GM21825 (cell line): ENCODE measurements around the gene MET.

Experiments
- ATAC-seq: cut with Tn5 transposase; IDR thresholded peaks from one replicate; pipeline ENCODE4 v1.9.1; 2021; ENCODE audit warnings: mild to moderate bottlenecking, moderate library complexity; ENCODE audit not compliant: unreplicated experiment

Gene MET

GRCh38 chr7:116726149-116726548 is 54.2 kb downstream of the MET start:
- no peak for ATAC-seq

DNA sequence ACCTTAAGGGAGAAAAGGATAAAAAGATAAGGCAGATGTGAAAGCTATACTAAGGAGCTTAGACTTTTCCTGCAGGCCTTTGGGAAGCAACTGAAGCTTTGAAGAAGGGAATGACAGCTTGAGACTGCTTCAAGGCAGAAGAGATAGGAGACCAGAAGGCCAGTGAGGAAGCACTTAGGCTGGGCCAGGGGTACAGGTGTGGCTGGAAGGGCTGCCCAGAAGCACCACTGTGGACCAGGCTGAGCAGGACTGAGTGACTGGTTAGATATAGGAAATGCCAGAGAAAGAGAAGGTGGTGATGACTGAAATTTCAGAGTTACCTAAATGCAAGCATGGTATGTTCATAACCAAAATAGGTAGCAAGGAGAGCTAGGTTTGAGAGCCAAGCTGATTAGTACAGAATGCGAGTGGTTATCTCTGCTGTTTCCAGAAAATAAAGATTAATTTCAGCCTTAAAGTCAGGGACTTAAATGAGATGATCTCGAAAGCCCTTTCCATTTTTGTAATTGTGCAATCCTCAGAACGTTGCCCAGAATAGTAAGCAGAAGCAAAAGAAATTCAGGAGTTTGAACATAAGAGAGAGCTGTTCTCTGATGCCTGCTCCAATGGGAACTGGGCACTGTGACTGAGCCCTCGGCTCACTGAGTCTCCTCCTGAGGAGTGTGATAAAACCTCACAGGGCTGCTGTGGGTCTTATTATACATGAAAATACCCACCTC is 54.9 kb downstream of the MET start:
- no peak for ATAC-seq

- no peak for ATAC-seq
Measured at GRCh38 chr7:116727432-116728009, 55.5 kb downstream of the MET start.

- no peak for ATAC-seq
Measured at GRCh38 chr7:116728413-116728812, 56.4 kb downstream of the MET start.

- ATAC-seq = no peak
Measured at GRCh38 chr7:116730097-116731022, 58.4 kb downstream of the MET start.

- no peak for ATAC-seq
Measured at GRCh38 chr7:116731023-116731395, 59.0 kb downstream of the MET start.

DNA sequence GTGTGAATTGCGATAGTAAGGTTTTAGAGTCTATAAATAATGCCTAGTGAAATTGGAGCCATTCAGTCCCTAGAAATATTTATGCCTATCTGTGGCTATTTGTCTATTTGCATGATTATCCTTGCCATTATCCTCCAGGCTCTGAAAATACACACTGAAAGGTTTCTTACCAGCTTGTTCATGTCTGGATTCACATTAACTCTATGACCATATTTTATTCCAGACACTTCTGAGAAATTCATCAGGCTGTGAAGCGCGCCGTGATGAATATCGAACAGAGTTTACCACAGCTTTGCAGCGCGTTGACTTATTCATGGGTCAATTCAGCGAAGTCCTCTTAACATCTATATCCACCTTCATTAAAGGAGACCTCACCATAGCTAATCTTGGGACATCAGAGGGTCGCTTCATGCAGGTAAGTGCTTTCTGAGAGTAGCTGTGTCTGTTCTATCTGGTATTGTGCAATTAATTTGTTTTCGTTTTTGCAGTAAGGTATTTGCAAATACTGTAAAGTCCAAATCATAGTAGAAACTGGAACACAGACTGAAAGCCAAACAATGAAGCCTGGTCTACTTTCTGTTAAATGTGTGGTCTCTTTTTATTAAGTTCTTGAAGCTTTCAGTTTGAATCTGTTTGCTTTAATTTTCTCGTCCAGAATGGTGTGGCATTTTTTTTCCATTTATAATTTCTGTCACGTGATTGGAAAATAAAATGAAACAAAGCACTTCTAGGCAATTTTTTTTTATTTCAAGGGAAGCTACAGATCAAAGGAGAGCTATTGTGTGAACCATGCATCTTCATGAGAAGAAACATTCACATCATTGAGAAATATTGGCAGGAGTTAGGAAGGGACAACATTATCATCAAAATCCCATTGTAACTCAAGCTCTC is 59.7 kb downstream of the MET start:
- ATAC-seq = no peak

DNA sequence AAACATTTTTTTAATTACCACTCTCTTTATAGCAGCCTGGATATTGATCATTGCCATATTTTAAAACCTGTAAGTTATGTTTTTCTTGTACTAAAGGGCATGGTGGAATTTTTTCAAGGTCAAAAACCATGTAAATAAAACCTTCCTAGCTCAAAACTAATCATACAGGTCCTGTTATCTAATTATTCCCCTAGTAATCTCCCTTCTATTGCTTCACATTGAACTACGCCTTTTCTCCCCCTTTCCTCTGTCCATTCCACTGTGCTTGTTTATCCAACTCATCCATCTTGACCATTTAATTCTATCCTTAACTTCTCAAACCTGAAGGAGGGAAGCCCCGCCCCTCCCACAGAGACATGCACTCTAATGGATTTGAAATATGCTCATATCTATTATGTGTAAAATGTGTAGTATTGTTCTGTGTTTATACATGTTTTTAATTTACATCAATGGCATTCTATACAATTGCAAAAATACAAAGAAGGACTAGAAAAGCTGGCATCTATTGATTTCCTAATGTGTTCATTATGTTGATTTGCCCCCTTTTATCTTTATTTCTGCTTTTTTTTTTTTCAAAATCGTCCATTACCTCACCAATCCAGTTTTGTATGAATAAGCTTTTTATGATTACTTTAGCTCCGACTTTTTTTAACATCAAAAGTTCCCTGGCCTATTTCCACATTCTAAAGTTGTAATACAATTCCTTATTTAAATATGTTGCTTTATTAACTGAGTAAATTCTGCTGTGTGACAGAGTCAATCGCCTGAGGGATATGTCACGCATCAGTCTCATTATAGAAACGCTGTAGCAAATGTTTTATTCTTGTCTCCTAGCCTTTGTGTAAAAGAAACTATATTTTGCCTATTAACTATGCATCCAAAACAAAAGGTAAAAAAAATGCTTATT is 61.0 kb downstream of the MET start:
- no peak for ATAC-seq

GRCh38 chr7:116733924-116734580 is 62.1 kb downstream of the MET start:
- no peak for ATAC-seq

- no peak for ATAC-seq
Measured at GRCh38 chr7:116734710-116735109, 62.7 kb downstream of the MET start.

GRCh38 chr7:116736927-116737715 is 65.1 kb downstream of the MET start:
- ATAC-seq = no peak

DNA sequence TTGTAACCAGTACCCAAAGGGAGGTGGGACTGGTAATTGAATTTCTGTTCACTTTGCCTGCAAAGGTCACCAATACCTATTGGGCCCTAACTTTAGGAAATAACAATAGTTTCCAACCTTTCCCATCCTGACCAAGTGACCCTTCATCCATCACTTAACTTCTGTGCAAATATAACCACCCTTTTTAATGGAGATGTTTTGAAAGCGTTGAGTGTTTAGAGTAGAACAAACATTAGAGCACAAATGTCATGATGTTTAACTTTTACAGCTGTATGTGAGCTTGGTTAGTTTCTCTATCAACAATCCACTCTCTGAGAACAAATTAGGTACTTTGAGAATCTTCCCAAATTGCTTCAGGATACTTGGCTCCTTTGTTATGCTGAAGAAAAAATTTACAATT is 66.4 kb downstream of the MET start:
- no peak for ATAC-seq

- ATAC-seq = no peak
Measured at GRCh38 chr7:116739307-116739706, 67.3 kb downstream of the MET start.

DNA sequence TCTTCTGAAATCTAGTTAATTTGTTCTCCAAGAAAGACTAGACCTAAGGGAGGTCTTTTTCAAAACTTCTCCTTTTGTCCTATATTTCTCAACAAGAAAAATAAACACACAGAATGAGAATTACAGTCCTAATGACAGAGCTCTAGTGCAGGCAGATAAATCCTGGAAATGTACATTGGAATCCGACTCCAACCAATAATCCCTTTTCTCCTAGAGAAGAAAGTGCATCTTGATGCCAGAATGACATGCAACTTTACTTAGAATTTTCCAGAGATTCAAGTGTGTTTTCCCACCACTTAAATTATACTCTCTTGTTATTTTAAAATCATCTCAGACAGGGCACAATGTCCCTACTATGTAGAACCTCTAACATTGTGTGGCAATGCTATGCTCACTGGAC is 68.2 kb downstream of the MET start:
- ATAC-seq = no peak

GRCh38 chr7:116740755-116741462 is 68.9 kb downstream of the MET start:
- no peak for ATAC-seq

GRCh38 chr7:116741625-116742316 is 69.8 kb downstream of the MET start:
- ATAC-seq = no peak

DNA sequence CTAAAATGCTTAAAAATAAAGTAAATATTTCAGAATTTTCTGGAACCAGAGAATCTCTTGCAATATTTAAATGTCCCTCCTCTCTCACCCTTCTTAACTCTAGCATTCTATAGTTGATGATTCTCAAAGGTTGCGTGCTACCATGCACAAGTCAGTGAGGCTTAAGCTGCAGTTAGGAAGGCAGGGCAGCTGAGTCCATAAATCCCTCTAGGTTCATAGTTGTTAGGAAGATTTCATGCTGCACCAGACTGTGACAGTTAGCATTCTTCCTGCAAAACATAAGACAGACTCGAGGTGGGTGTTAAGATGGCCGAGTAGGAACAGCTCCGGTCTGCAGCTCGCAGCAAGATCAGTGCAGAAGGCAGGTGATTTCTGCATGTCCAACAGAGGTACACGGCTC is 70.6 kb downstream of the MET start:
- ATAC-seq = no peak
